Measurements from ENCODE around the gene PDE4B.
"Not testable (repeated sequence)": the region's sequence is repeated elsewhere in the genome, so short reads cannot be mapped to it uniquely, and the experiment has no call there.

The PDE4B gene

GRCh38 chr1:66403007-66403731, 610.5 kb downstream of the PDE4B start:
- DNase-seq = no peak

DNA sequence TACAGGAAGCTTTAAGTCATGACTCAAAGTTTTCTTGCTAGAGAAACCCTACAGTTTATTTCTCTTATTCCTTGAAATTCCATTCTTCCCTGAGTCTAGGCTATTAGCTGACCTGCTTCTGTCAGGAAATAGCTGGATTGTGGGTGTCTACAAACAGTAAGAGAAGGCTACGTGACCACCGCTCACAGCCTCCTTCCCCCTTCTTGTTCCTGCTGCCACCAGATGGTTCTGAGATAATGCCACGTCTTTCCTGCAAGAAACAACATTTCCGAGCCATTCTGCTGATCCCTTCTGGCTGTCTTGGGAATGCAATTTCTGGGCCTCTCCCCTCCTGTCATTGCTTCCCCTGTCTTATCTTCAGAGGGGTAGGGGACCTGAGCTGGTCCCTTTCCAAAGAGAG, 612.4 kb downstream of the PDE4B start:
- no peak for DNase-seq

- DNase-seq = peak in 1 of 2 donors; percentile 13
These were observed 618.8 kb downstream of the PDE4B start for GRCh38 chr1:66411449-66411848.

DNA sequence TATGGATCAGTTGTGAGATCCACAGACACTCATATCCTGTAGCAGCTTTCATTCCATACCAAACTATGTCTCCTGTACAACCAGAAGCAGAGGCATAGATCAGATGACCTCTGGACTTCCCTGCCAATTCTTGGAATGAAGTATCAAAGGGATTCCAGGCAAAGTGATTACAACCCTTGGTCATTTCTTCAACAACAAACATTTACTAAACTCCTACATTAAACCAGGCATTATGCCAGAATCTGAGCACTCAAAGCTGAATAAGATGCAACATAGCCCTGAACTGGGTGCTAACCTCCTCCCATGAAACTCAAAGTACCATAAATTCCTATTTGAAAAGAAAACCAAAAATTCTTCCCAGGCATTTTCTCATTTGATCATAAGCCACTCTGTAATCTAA, 620.0 kb downstream of the PDE4B start:
- no peak for DNase-seq

GRCh38 chr1:66413136-66413837, 620.6 kb downstream of the PDE4B start:
- no peak for DNase-seq

DNA sequence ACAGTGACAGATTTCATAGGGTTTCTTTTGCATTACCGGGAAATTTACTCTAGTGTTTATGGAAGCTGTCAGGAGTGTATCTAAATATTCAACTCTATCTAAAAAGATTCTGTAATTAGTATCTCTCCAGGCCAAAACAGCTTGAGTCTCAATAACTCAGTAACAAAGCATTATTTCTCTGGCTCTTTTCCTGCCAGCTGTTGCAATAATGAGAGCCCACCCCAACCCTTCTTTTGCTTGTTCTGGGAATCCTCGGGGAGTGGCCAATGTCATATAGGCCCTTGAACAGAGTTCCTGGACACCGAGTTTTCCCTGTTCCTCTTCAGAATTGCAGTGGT, 621.1 kb downstream of the PDE4B start:
- DNase-seq = no peak

DNA sequence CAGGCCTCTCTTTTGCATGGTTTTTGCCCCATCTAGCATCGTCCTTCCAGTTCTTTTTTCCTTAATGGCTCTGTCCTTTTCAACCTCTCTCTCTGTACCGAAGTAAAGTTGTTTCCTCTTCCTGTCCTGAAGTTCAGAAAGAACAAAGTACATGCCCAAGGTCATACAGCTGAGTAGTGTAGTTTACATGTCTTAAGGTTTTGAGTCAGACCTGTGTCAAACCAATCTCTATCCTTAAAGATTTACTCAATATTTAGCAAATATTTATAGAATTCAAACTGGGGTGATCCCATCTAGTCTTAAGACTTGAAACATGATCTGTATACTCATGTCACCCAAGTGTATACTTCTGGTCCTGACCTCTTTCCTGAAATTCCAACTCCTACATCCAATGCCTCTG, 622.6 kb downstream of the PDE4B start:
- DNase-seq = no peak

- DNase-seq = no peak
These were observed 623.2 kb downstream of the PDE4B start for GRCh38 chr1:66415866-66416265.

GRCh38 chr1:66416295-66416694, 623.6 kb downstream of the PDE4B start:
- no peak for DNase-seq

DNA sequence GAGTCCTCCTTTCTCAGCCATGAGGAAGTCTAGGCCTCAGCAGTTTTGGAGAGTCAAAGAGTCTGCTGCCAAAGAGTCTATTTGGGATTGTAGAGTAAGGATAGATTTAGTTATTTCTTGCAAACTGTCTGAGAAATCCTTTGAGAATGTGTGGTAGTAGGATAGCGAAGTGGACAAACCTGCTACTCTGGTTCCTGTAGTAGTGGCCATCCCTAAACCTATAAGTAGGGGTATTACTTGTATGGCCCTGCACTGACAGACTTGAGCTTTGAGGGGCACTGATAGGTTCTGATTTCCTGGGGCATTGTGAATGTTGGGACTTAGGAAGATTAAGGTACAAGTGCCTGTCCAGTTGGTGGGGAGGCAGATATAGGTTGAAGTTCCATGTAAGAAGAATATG, 625.3 kb downstream of the PDE4B start:
- no peak for DNase-seq

DNA sequence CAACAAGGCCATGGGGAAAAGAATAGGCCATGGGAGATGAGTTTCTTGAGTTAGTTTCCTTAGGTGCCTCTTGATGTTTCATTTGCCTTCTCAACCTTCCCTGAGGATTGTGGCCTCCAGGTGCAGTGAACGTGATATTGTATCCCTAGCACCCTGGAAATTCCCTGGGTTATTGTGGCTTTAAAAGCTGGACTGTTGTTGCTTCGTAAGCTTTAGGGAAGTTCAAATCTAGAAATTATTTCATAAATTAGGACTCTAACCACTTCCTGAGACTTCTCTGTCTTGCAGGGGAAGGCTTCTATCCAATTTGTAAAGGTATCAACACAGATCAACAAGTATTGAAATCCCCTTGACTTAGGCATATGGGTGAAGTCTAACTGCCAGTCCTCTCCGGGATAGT, 627.5 kb downstream of the PDE4B start:
- DNase-seq = not testable (repeated sequence)

GRCh38 chr1:66420906-66421305, 628.2 kb downstream of the PDE4B start:
- DNase-seq = not testable (repeated sequence)

GRCh38 chr1:66422804-66423203, 630.1 kb downstream of the PDE4B start:
- no peak for DNase-seq

All from CD4-positive, alpha-beta T cell treated with Interleukin-4 for 1 hour (primary cell).